ENCODE measurements around the gene RASSF8.

GRCh38 chr12:26125400-26126339 lies 167.2 kb downstream of the RASSF8 start:
- TF ChIP-seq CTCF (IDR thresholded peaks at IDR 0.05) (peak in 2 of 4 experiments; percentile 2 to 4), POLR2A (IDR thresholded peaks at IDR 0.05) (peak; percentile 74 to 75)
